GM12891 (cell line): ENCODE results near the gene SFXN5.

Experiments used
- POLR2A ChIP-seq: IDR thresholded peaks from 2 replicates; pipeline ENCODE4 v1.6.1; 2011; ENCODE audit warnings: low read depth, low read length, control low read depth
- POLR2AphosphoS5 ChIP-seq: IDR thresholded peaks from 2 replicates; pipeline ENCODE4 v1.6.1; 2011; ENCODE audit warnings: low read depth, low read length, control low read depth
- SPI1 ChIP-seq: IDR thresholded peaks from 2 replicates; pipeline ENCODE4 v1.6.1; 2011; ENCODE audit warnings: low read depth, low read length, control low read depth
- TAF1 ChIP-seq: IDR thresholded peaks from 2 replicates; pipeline ENCODE4 v1.6.1; 2011; ENCODE audit warnings: low read depth, low read length, control low read depth

GRCh38 chr2:72919414-72920317 is 151.8 kb downstream of the SFXN5 start:
- no peak for TF ChIP-seq POLR2A
- no peak for TF ChIP-seq POLR2AphosphoS5
- TF ChIP-seq SPI1: no peak
- no peak for TF ChIP-seq TAF1
